Cardiac muscle cell (in vitro differentiated cells and primary cell): ENCODE results near the gene CAMSAP1. TPM values are rescaled to one million over a fixed set of nuclear protein-coding genes. Genes with fewer than 3 reads are reported as not detected.

Source experiments
- DNase-seq, 2 donors: peaks; one replicate each; pipeline versions ENCODE4 v3.0.0 to v3.0.0-alpha.2; 2010 to 2017; ENCODE audit warnings: low read depth in 1 of 2, low spot score in 1 of 2
- H3K27ac ChIP-seq: fragments of 200-600 bp; sonication (generic); 2 replicates; pipeline ENCODE4 v1.5.1; 2016
- H3K27me3 ChIP-seq: fragments of 200-600 bp; sonication (generic); 2 replicates; pipeline ENCODE4 v1.6.0; 2016; ENCODE audit warnings: control low read depth
- H3K36me3 ChIP-seq: fragments of 200-600 bp; sonication (generic); 2 replicates; pipeline ENCODE4 v1.5.1; 2016; ENCODE audit warnings: control low read depth
- H3K4me1 ChIP-seq: fragments of 200-600 bp; sonication (generic); 2 replicates; pipeline ENCODE4 v1.8.1; 2017; ENCODE audit warnings: low read depth, mild to moderate bottlenecking, mixed run types
- H3K4me3 ChIP-seq: fragments of 200-600 bp; sonication (generic); 2 replicates; pipeline ENCODE4 v1.5.1; 2016; ENCODE audit warnings: mild to moderate bottlenecking
- H3K9me3 ChIP-seq: fragments of 200-600 bp; sonication (generic); 2 replicates; pipeline ENCODE4 v1.5.1; 2017; ENCODE audit warnings: low read depth, mild to moderate bottlenecking, control low read depth
- polyA plus RNA-seq: library from polyadenylated mRNA; unstranded; fragments of >200 nt; fragmentation: Nextera tagmentation; extraction: Ambion mirVana; gene quantifications from 2 replicates; pipeline ENCODE4 v1.2.1, GENCODE V29; 2016
- total RNA-seq: library from RNA; depleted of rRNA; stranded (reverse); fragments of >200 nt; gene quantifications from 2 replicates; pipeline ENCODE4 v1.2.3, GENCODE V29; 2016
- TF ChIP-seq, protein P1 (sequence below): IDR thresholded peaks from 2 replicates; pipeline ENCODE4 v1.5.1; 2012; ENCODE audit warnings: low read depth, mild to moderate bottlenecking, low read length

Gene CAMSAP1
- total and polyA plus RNA-seq, 2 experiments from 2014 or later = 7.8 to 64.1 TPM

DNA sequence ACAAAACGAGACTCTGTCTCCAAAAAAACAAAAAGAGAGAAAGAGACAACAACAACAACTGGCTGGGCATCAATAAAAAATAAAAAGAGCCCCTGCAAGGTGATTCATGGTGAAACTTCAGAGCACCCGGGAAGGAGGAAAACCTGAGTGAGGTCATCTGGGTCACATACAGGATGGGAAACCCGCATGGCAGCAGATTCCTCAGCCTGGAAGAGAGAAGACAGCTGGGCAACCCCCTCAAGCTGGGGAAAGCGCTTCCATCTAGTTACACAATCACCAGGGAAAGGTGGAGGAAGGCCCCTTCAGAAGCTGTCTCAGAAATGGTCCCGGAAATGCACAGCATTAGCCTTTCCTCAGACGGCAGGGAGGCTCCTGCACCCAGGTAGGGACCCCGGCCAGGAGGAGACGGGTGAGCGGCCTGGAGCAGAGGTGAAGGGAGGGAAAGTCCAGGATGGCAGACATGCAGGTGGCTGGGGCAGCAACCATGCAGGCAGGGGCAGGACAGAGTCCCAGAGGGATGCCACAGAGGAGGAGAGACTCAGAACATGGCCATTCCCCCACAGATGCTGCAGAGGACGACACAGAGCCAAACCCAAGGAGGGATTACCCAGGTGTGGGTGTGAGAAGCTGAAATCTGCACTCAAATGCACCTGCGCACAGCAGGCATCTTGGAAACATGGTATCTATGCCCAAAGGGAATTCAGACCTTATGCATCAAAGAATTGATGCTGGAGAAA lies 29.4 kb downstream of the CAMSAP1 start:
- no peak overlapping the region for H3K4me3 ChIP-seq
- DNase-seq = no peak
- no peaks in the 10 kb centered on the region for H3K36me3 ChIP-seq
- TF ChIP-seq, protein P1, sequence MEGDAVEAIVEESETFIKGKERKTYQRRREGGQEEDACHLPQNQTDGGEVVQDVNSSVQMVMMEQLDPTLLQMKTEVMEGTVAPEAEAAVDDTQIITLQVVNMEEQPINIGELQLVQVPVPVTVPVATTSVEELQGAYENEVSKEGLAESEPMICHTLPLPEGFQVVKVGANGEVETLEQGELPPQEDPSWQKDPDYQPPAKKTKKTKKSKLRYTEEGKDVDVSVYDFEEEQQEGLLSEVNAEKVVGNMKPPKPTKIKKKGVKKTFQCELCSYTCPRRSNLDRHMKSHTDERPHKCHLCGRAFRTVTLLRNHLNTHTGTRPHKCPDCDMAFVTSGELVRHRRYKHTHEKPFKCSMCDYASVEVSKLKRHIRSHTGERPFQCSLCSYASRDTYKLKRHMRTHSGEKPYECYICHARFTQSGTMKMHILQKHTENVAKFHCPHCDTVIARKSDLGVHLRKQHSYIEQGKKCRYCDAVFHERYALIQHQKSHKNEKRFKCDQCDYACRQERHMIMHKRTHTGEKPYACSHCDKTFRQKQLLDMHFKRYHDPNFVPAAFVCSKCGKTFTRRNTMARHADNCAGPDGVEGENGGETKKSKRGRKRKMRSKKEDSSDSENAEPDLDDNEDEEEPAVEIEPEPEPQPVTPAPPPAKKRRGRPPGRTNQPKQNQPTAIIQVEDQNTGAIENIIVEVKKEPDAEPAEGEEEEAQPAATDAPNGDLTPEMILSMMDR = no peak
- H3K27ac ChIP-seq = no peak overlapping the region
- H3K27me3 ChIP-seq = no peaks in the 10 kb centered on the region
- no peaks in the 10 kb centered on the region for H3K9me3 ChIP-seq
- no peaks in the 10 kb centered on the region for H3K4me1 ChIP-seq

GRCh38 chr9:135876936-135877335 lies 30.4 kb downstream of the CAMSAP1 start:
- Histone ChIP-seq H3K4me3 (no peak overlapping the region), H3K27me3 (no peaks in the 10 kb centered on the region), H3K4me1 (no peaks in the 10 kb centered on the region), H3K36me3 (no peaks in the 10 kb centered on the region), H3K9me3 (no peaks in the 10 kb centered on the region), H3K27ac (no peak overlapping the region)
- DNase-seq = no peak
- TF ChIP-seq, protein P1 = no peak

- H3K27me3 ChIP-seq = no peaks in the 10 kb centered on the region
- no peak overlapping the region for H3K27ac ChIP-seq
- H3K4me3 ChIP-seq = no peak overlapping the region
- H3K9me3 ChIP-seq = no peaks in the 10 kb centered on the region
- no peaks in the 10 kb centered on the region for H3K36me3 ChIP-seq
- no peak for DNase-seq
- TF ChIP-seq, protein P1 = no peak
- H3K4me1 ChIP-seq = no peaks in the 10 kb centered on the region
These were observed 32.5 kb downstream of the CAMSAP1 start for GRCh38 chr9:135874859-135875258.

GRCh38 chr9:135869909-135870308 lies 37.4 kb downstream of the CAMSAP1 start:
- TF ChIP-seq, protein P1 = no peak
- Histone ChIP-seq H3K4me3 (no peak overlapping the region), H3K27me3 (no peaks in the 10 kb centered on the region), H3K4me1 (no peaks in the 10 kb centered on the region), H3K27ac (no peak overlapping the region), H3K36me3 (no peaks in the 10 kb centered on the region), H3K9me3 (no peaks in the 10 kb centered on the region)
- no peak for DNase-seq

DNA sequence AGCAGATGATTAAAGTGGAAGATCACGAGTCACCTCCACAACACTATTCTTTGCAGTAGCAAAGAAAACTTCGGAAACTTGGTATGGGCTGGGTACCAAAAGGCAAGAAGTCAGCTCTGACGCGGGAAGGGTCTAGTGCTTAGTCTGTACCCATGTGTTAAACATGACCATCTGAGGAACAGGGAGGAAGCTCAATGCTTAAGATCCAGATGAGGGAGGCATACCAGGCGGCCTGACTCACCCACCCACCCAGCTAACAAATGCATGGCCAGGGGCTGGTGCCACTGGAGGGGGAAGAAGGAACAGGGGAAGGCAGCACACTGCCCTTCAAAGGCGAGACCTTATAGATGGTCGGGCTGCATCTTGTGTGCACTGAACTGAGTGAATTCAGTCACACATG lies 41.8 kb downstream of the CAMSAP1 start:
- TF ChIP-seq, protein P1 = no peak
- no peak for DNase-seq
- Histone ChIP-seq H3K27ac (no peak overlapping the region), H3K27me3 (no peaks in the 10 kb centered on the region), H3K4me1 (peaks cover 8% of the 10 kb centered on the region), H3K36me3 (no peaks in the 10 kb centered on the region), H3K4me3 (no peak overlapping the region), H3K9me3 (no peaks in the 10 kb centered on the region)
